ENCODE measurements around the gene KICS2. TPM values are rescaled to one million over a fixed set of nuclear protein-coding genes. Genes with fewer than 3 reads are reported as not detected.

Gene KICS2
- total and polyA plus RNA-seq, 10 donors, result 6.6 to 26.2 (median 13.7) TPM

DNA sequence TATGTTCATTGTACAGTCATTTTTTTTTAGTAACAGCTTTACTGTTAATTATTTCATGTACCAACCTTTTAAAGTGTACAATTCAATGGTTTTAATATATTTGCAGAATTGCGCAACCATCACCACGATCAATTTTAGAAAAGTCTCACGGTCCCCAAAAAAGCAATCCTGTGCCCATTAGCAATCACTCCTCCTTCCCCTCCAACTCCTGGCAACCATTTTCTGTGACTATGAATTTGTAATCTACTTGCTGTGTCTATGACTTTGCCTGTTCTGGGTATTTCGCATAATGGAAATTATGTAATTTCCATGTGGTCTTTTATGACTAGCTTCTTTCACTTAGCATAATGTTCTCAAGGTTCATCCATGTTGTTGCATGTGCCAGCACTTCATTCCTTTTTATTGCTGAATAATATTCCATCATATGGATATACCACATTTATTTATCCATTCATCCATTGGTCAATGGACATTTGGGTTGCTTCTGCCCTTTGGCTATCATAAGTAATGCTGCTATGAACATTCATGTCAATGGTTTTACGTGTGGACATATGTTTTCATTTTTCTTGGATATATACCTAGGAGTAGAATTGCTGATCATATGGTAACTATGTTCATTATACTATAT lies 9.9 kb downstream of the KICS2 start:
- DNase-seq, result no peak
- WGBS, 5 donors, result 64 to 77% (median 72%) methylated on average over 5 of the region's 5 CpGs

DNA sequence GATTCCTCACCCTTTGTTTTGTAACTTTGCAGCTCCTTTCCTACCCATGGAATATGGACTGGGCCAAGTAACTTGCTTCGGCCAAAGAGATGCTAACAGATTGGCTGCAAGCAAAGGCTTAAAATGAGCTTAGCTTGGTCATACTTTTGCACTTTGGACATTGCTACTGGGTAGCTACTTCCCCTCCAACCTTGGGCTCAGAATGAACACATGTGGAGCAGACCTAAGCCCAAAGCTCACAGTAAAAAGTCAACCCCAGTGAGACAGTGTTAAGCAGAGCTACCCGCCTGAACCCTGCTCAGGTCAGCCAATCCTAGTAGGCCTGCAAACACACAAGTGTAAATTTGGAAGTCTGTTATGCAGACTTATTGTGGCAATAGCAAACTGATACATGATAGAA lies 14.6 kb downstream of the KICS2 start:
- Histone ChIP-seq H3K4me3 (no peak overlapping the region), H3K4me1 (no peaks in the 10 kb centered on the region), H3K9me3 (no peaks in the 10 kb centered on the region), H3K27me3 (replicated peaks in 1 of 7) (no peaks in the 10 kb centered on the region), H3K27ac (no peak overlapping the region), H3K36me3 (peaks cover 0 to 59% (median 14%) of the 10 kb centered on the region in 6 donors)
- 96 to 99% (median 97%) methylated on average over 2 of the region's 2 CpGs for WGBS, 5 donors
- intact Hi-C loops (cut with DNase I; ENCODE audit: low total_unique reads), result no loop called here
- TF ChIP-seq POLR2A (IDR thresholded peaks at IDR 0.05) (no peak), POLR2AphosphoS5 (IDR thresholded peaks at IDR 0.05) (no peak)
- TF ChIP-seq, protein P1, sequence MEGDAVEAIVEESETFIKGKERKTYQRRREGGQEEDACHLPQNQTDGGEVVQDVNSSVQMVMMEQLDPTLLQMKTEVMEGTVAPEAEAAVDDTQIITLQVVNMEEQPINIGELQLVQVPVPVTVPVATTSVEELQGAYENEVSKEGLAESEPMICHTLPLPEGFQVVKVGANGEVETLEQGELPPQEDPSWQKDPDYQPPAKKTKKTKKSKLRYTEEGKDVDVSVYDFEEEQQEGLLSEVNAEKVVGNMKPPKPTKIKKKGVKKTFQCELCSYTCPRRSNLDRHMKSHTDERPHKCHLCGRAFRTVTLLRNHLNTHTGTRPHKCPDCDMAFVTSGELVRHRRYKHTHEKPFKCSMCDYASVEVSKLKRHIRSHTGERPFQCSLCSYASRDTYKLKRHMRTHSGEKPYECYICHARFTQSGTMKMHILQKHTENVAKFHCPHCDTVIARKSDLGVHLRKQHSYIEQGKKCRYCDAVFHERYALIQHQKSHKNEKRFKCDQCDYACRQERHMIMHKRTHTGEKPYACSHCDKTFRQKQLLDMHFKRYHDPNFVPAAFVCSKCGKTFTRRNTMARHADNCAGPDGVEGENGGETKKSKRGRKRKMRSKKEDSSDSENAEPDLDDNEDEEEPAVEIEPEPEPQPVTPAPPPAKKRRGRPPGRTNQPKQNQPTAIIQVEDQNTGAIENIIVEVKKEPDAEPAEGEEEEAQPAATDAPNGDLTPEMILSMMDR (IDR thresholded peaks at IDR 0.05 in 8 of 11, conservative IDR thresholded peaks at IDR 0.05 in 3 of 11), result no peak
- DNase-seq, result no peak

More for the DNA sequence above, 9.9 kb downstream of the KICS2 start:
- intact Hi-C loops (cut with DNase I; ENCODE audit: low total_unique reads), result no loop called here
- Histone ChIP-seq H3K27me3 (replicated peaks in 1 of 7) (no peaks in the 10 kb centered on the region), H3K36me3 (peaks cover 0 to 65% (median 13%) of the 10 kb centered on the region in 6 donors), H3K4me1 (no peaks in the 10 kb centered on the region), H3K9me3 (no peaks in the 10 kb centered on the region), H3K4me3 (no peak overlapping the region), H3K27ac (peak overlapping the region in 2 of 8 donors; percentile 16 to 22)
- TF ChIP-seq, protein P1 (IDR thresholded peaks at IDR 0.05 in 8 of 11, conservative IDR thresholded peaks at IDR 0.05 in 3 of 11), result no peak
- TF ChIP-seq POLR2AphosphoS5 (IDR thresholded peaks at IDR 0.05), result no peak
- TF ChIP-seq POLR2A (IDR thresholded peaks at IDR 0.05), result no peak

DNA sequence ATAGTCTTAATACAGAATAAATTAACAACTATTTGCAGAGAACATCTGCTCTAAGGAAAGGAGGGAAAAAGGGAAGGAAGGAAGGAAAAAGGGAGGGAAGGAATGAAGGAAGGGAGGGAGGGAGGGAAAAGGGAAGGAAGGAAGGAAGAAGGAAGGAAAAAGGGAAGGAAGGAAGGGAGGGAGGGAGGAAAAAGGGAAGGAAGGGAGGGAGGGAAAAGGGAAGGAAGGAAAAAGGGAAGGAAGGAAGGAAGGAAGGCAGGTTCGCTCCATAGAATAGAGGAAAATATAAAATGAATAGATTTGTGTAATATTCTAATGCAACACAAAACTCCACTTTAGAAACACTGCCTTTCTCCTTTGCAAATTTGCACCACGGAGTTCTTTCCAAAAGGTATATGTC lies 16.6 kb downstream of the KICS2 start:
- TF ChIP-seq POLR2AphosphoS5 (IDR thresholded peaks at IDR 0.05) (no peak), POLR2A (IDR thresholded peaks at IDR 0.05) (no peak)
- TF ChIP-seq, protein P1 (IDR thresholded peaks at IDR 0.05 in 8 of 11, conservative IDR thresholded peaks at IDR 0.05 in 3 of 11), result no peak
- no peak overlapping the region for H3K27ac ChIP-seq
- H3K4me1 ChIP-seq, result no peaks in the 10 kb centered on the region
- no peak overlapping the region for H3K4me3 ChIP-seq
- peaks cover 0 to 53% (median 11%) of the 10 kb centered on the region in 6 donors for H3K36me3 ChIP-seq
- DNase-seq, result no peak
- H3K9me3 ChIP-seq, result no peaks in the 10 kb centered on the region
- H3K27me3 ChIP-seq (replicated peaks in 1 of 7), result no peaks in the 10 kb centered on the region
- WGBS, 5 donors, result 83 to 88% (median 85%) methylated on average over 2 of the region's 2 CpGs
- intact Hi-C loops (cut with DNase I; ENCODE audit: low total_unique reads), result no loop called here

DNA sequence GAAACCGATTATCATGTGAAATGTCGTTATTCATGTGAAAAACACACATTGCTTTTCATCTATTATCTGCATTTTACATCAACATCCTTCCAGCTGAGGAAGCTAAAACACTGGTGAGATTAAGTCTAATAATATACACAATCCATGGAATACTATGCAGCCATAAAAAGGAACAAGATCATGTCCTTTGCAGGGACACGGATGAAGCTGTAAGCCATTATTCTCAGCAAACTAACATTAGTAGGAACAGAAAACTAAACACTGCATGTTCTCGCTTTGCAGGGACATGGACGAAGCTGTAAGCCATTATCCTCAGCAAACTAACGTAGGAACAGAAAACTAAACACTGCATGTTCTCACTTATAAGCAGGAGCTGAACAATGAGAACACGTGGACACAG lies 18.3 kb downstream of the KICS2 start:
- WGBS, 5 donors, result 55 to 72% (median 66%) methylated on average over 7 of the region's 7 CpGs
- H3K27ac ChIP-seq, result no peak overlapping the region
- no peaks in the 10 kb centered on the region for H3K4me1 ChIP-seq
- H3K4me3 ChIP-seq, result no peak overlapping the region
- DNase-seq, result no peak
- no peaks in the 10 kb centered on the region for H3K9me3 ChIP-seq
- H3K36me3 ChIP-seq, result peaks cover 0 to 53% (median 7%) of the 10 kb centered on the region in 6 donors
- intact Hi-C loops (cut with DNase I; ENCODE audit: low total_unique reads), result no loop called here
- TF ChIP-seq POLR2A (IDR thresholded peaks at IDR 0.05) (no peak), POLR2AphosphoS5 (IDR thresholded peaks at IDR 0.05) (no peak)
- no peaks in the 10 kb centered on the region for H3K27me3 ChIP-seq (replicated peaks in 1 of 7)

All from spleen (tissue), 11 donors.